Cardiac muscle cell (in vitro differentiated cells and primary cell): ENCODE measurements around the gene CSF2. TPM values are rescaled to one million over a fixed set of nuclear protein-coding genes. Genes with fewer than 3 reads are reported as not detected.

Experiments
- DNase-seq, 2 donors: peaks; one replicate each; pipeline versions ENCODE4 v3.0.0 to v3.0.0-alpha.2; 2010 to 2017; ENCODE audit warnings: low read depth in 1 of 2, low spot score in 1 of 2
- H3K27ac ChIP-seq: fragments of 200-600 bp; sonication (generic); 2 replicates; pipeline ENCODE4 v1.5.1; 2016
- H3K27me3 ChIP-seq: fragments of 200-600 bp; sonication (generic); 2 replicates; pipeline ENCODE4 v1.6.0; 2016; ENCODE audit warnings: control low read depth
- H3K36me3 ChIP-seq: fragments of 200-600 bp; sonication (generic); 2 replicates; pipeline ENCODE4 v1.5.1; 2016; ENCODE audit warnings: control low read depth
- H3K4me1 ChIP-seq: fragments of 200-600 bp; sonication (generic); 2 replicates; pipeline ENCODE4 v1.8.1; 2017; ENCODE audit warnings: low read depth, mild to moderate bottlenecking, mixed run types
- H3K4me3 ChIP-seq: fragments of 200-600 bp; sonication (generic); 2 replicates; pipeline ENCODE4 v1.5.1; 2016; ENCODE audit warnings: mild to moderate bottlenecking
- H3K9me3 ChIP-seq: fragments of 200-600 bp; sonication (generic); 2 replicates; pipeline ENCODE4 v1.5.1; 2017; ENCODE audit warnings: low read depth, mild to moderate bottlenecking, control low read depth
- polyA plus RNA-seq: library from polyadenylated mRNA; unstranded; fragments of >200 nt; fragmentation: Nextera tagmentation; extraction: Ambion mirVana; gene quantifications from 2 replicates; pipeline ENCODE4 v1.2.1, GENCODE V29; 2016
- total RNA-seq: library from RNA; depleted of rRNA; stranded (reverse); fragments of >200 nt; gene quantifications from 2 replicates; pipeline ENCODE4 v1.2.3, GENCODE V29; 2016
- TF ChIP-seq, protein P1 (sequence below): IDR thresholded peaks from 2 replicates; pipeline ENCODE4 v1.5.1; 2012; ENCODE audit warnings: low read depth, mild to moderate bottlenecking, low read length

The CSF2 gene
- total and polyA plus RNA-seq, 2 experiments from 2014 or later = not detected

DNA sequence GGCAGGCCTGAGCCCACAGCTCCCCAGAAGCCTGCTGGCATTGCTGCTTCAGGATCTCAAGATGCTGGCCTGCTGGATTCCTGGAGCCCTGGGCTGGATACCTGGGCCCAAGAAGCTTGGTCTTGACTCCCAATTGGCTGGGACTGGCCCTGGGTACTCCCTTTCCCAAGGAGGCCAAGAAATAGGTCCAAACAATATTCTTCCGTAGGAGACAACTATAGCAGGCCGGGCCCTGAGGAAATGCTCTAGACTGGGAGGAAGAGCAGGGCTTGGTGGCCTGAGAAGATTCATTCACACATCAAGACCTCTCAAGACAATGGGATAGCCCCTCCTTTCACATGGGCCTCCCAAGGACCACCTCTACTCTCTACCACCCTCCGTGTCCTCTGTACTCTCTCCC, 7.9 kb downstream of the CSF2 start:
- DNase-seq = no peak
- Histone ChIP-seq H3K27me3 (no peaks in the 10 kb centered on the region), H3K9me3 (no peaks in the 10 kb centered on the region), H3K4me3 (no peak overlapping the region), H3K36me3 (no peaks in the 10 kb centered on the region), H3K27ac (no peak overlapping the region), H3K4me1 (no peaks in the 10 kb centered on the region)
- TF ChIP-seq, protein P1, sequence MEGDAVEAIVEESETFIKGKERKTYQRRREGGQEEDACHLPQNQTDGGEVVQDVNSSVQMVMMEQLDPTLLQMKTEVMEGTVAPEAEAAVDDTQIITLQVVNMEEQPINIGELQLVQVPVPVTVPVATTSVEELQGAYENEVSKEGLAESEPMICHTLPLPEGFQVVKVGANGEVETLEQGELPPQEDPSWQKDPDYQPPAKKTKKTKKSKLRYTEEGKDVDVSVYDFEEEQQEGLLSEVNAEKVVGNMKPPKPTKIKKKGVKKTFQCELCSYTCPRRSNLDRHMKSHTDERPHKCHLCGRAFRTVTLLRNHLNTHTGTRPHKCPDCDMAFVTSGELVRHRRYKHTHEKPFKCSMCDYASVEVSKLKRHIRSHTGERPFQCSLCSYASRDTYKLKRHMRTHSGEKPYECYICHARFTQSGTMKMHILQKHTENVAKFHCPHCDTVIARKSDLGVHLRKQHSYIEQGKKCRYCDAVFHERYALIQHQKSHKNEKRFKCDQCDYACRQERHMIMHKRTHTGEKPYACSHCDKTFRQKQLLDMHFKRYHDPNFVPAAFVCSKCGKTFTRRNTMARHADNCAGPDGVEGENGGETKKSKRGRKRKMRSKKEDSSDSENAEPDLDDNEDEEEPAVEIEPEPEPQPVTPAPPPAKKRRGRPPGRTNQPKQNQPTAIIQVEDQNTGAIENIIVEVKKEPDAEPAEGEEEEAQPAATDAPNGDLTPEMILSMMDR = no peak

- H3K36me3 ChIP-seq = no peaks in the 10 kb centered on the region
- TF ChIP-seq, protein P1 = no peak
- no peak for DNase-seq
- no peak overlapping the region for H3K4me3 ChIP-seq
- no peak overlapping the region for H3K27ac ChIP-seq
- no peaks in the 10 kb centered on the region for H3K9me3 ChIP-seq
- H3K27me3 ChIP-seq = no peaks in the 10 kb centered on the region
- H3K4me1 ChIP-seq = no peaks in the 10 kb centered on the region
These were observed 8.9 kb downstream of the CSF2 start for GRCh38 chr5:132082329-132083023.

- no peaks in the 10 kb centered on the region for H3K27me3 ChIP-seq
- no peak for DNase-seq
These were observed 9.6 kb downstream of the CSF2 start for GRCh38 chr5:132083071-132083678.

GRCh38 chr5:132085686-132086085, 12.1 kb downstream of the CSF2 start:
- Histone ChIP-seq H3K9me3 (no peaks in the 10 kb centered on the region), H3K27me3 (no peaks in the 10 kb centered on the region), H3K27ac (no peak overlapping the region), H3K4me3 (no peak overlapping the region), H3K36me3 (no peaks in the 10 kb centered on the region), H3K4me1 (no peaks in the 10 kb centered on the region)
- TF ChIP-seq, protein P1 = no peak
- no peak for DNase-seq

More at GRCh38 chr5:132083071-132083678, 9.6 kb downstream of the CSF2 start:
- Histone ChIP-seq H3K4me3 (no peak overlapping the region), H3K27ac (no peak overlapping the region), H3K36me3 (no peaks in the 10 kb centered on the region), H3K9me3 (no peaks in the 10 kb centered on the region), H3K4me1 (no peaks in the 10 kb centered on the region)
- TF ChIP-seq, protein P1 = no peak

DNA sequence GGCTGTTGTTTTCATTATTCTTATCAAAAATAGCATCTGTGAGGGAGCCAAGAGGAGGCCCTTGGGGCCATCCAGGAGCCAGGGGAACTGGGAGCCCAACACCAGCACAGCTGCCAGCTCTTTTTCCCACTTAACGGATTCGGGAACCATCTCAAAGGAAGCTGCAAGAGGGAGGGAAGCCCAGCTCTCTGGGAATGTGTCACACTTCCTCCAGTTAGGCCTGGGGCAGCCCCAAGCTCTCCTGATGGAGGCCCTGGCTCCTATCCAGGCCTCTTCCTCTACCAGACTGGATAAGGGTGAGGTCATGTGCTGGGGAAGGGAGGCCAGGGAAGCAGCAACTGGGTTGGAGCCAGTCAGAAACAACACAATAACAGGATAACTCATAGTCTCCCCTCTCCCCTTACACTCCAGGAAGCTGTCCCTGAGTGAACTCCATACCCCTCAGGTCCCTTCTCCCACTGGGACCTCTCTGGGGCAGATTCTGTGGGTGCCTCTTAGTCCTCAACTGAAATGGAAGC, 12.7 kb downstream of the CSF2 start:
- H3K36me3 ChIP-seq = no peaks in the 10 kb centered on the region
- TF ChIP-seq, protein P1 = no peak
- H3K4me3 ChIP-seq = no peak overlapping the region
- no peaks in the 10 kb centered on the region for H3K9me3 ChIP-seq
- H3K4me1 ChIP-seq = no peaks in the 10 kb centered on the region
- no peak overlapping the region for H3K27ac ChIP-seq
- no peaks in the 10 kb centered on the region for H3K27me3 ChIP-seq
- DNase-seq = peak in 1 of 2 donors; percentile 98
